Stimulated activated CD4-positive, alpha-beta T cell treated with anti-CD3 and anti-CD28 coated beads, Interleukin-4, amount 100 ng/mL, for 48 hours (primary cell): ENCODE results near the gene AP5Z1.

Experiments
- DNase-seq, 2 donors: peaks; one replicate each; pipeline ENCODE4 v3.0.0-alpha.2; 2020; ENCODE audit warnings: low read depth in 2 of 2

The AP5Z1 gene

DNA sequence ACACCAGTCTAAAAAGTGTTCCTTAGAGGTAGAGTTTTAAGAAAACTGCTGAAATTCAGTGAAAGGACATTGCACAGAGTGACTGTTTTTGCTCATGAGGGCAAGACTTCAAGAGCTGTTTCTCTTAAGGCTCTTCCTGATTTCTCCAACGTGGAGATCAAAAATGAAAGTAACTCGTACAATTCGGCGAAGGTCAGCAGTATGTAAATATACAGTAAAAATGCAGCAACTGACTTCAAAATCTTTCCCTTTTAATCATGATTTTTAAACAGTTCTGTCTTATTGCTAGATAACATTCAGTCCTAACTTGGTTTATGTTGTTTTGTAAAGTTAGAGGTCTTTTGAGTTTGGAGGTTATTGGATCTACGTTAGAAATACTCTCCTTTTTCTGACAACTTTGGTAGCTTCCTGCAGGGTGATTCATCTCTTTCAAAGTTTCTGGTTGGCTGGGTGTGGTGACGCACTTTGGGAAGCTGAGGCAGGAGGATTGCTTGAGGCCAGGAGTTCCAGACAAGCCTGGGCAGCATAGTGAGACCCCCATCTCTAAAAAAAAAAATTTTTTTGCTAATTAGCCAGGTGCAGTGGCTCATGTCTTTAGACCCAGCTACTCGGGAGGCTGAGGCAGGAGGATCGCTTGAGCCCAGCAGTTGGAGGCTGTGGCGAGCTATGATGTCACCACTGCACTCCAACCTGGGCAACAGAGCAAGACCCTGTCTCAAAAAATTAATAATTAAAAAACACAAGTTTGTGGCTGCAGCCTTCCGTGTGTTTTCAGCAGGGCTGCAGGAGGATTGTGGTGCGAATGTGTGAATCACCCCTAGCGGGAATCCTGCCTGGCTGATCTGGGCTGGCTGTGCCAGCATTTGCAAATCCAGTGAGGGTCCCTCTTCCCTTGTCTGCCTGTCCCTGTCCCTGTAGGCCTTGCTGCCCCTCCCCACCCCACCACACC, 29.2 kb upstream of the AP5Z1 start:
- no peak for DNase-seq

DNA sequence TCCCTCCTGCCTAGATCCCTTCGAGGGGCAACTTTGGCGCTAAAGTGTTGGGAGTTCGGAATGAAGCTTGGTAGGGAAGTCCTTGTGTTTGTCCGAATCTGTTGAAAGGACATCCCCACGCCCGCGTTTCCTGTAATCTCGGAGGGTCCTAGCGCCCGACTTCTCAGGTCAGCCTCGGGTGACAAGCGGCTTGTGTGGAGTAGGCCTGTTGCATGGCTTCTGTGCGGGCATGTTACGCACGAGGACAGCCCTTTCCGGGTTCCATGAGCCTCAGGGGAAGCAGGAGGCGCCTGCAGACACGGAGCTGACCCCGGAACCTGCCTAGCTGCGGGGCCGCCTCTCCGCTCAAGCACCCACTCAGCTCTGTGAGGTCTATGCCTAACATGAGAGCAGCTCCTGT, 28.4 kb upstream of the AP5Z1 start:
- DNase-seq, result no peak

DNA sequence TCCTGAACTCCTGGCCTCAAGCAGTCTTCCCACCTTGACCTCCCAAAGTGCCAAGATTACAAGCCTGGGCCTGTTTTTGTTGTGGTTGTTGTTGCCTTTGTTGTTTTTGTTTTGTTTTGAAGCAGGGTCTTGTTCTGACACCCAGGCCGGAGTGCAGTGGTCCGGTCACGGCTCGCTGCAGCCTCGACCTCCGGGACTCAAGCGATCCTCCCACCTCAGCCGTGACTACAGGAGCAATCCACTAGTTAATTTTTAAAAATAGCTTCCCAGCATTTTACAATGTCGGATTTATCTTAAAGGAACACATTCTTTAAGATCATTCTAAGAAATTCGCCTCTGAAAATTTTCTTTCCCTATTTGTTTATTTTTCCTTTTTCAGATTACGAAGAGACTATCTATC, 27.7 kb upstream of the AP5Z1 start:
- no peak for DNase-seq

DNA sequence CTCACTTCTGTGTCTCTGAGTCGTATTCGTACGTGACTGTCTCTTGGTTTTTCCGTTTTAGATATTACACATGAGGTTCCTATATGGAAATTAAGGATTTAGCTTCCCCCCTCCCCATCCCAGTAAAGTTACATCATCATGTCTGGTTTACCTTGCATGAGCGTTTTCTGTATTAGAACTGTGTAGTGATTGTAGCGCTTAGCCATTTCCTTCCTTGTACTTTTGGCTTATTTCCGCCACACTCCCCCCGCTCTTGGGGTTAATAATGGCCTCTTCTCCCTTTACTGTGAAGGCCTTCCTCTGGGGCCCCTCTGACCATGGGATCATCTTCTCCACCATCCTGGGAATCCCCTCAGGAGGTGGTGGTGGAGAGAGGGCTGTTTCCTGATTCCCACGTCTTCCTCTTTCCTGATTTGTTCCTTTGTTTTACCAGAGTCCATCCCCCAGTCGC, 27.2 kb upstream of the AP5Z1 start:
- no peak for DNase-seq

DNA sequence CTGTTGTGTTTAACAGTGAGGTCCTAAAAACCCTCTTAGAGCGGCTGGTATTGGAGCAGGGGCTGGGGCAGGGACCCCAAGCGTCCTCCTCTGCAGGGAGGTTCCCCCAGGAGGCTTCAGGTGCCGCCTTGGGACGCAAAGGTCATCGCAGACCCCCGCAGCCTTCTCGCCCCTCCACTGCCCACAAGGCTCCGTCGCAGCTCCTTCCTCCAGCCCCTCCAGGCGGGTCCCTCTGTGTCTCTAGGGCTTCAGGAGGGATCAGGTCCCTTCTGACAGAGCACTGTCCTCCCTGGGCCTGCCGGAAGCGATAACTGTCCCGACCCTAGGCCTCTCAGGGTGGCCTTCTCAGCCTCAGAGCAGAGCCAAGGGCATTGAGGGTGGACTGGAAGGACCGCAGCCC, 26.1 kb upstream of the AP5Z1 start:
- DNase-seq, result no peak

DNA sequence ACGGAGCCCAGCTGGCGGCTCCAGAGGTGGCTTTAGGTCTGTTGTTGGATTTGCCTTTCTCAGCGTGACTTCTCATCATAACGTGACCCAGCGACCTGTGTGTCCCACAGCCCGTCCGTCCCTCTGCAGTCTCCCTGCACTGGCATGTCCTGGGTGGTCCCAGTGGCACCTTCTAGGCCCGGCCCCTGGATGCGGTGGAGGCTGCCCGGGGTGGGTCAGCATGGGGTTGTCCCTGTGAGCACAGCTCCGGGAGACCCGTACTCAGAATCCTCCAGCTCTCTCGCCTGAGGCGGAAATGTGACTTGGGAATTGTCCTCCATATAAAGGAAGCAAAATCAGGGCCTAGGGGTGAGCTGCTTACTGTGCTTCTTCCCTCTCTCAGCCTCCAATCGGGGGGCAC, 25.6 kb upstream of the AP5Z1 start:
- no peak for DNase-seq

DNA sequence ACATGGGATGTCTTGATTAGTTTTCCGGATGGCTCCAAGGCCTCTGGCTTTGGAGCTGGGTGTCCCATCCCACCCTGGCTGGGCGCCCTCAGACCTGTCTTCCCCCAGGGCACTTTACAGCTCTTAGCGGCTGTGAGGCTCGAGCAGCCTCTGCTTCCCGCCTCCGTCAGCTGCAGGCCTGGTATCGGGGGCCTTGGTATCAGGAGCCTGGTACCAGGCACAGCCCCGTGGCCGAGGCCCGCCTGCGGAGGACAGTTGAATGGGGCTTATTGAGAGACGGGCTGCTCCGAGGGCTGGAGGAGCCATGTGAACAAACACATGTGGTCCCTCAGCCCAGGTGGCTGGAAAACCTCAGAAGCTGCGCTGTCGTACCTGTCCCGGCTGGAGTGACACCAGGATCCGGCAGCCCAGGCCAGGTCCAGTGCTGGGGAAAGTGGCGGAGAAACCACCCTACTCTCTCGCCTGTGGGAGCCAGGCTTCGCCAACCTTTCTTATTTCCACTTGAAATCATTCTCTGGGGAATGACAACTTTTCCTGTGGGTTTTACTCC, 23.9 kb upstream of the AP5Z1 start:
- DNase-seq, result no peak

DNA sequence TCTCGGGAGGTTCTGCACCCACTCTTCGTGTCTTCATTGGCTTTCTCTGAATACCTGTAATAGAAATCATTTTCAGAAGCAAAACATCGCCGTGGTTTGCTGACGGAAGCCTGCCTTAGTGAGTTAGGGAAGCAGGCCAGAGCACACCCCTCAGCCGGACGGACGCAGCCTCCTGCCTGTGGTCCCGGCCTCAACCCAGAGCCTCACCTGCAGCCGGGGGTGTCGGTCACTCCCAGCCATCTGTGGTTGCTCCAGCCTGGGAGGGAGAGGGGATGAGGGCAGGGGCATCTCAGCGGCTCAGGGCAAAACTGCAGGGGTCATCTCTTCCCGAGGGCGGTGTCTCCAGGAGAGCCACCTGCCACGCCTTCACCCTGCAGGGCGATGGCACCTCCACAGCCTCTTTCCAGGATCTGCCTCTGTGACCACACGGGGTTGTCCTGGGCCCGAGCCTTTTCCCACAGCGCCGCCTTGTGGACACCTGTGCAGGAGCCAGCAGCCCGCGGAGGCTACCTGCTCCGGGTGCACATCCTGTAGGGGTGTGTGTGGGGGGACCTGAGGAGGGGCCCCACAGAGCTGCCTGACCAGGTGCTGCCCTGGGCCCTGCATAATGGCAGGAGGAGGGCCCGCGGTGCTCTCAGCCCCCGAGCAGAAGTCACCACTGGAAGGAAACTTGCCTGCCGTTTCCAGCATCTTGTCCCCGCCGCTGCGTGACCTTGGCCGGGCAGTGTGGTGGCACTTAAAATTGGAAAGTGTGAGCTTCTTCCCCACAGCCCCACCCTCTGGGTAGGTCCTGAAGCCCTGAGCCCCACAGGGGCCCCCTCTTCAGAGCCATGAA, 21.6 kb upstream of the AP5Z1 start:
- DNase-seq, result peak; percentile 82 to 88

DNA sequence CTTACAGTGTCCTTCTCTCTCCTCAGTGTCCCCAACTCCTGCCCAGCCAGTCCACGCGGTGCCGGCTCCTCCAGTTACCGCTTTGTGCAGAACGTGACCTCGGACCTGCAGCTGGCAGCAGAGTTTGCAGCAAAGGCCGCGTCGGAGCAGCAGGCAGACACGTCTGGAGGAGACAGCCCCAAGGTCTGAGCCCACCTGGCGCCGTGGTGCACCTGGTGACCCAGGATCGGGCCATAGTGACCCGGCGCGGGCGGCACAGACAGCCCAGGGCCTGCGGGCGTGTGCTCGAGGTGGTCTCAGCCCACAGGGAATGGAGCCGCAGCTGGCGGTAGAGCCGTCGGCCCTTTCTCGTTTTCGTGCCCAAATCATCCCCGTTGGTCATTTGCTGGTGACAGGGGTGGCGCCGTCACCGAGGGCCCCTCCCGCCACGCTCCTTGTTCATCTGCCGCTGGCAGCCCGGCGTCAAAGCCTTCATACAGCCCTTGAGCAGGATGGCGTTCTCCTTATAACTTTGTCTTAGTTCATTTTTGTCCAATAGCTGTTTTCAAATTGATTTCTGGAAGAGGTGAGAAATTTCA, 20.9 kb upstream of the AP5Z1 start:
- DNase-seq, result no peak

DNA sequence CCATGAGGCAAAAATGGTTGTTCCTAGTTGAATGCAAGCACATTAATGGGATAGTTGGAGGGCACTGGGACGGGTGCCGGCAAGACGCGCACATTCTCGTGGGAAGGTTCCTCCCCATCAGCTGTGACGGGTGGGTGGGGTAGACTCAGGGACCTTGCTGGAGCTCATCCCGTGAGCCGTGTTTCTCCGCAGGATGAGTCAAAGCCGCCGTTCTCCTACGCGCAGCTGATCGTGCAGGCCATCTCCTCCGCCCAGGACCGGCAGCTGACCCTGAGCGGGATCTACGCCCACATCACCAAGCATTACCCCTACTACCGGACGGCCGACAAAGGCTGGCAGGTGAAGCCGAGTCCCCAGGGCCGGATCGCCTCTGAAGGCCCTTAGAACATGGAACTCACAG, 20.4 kb upstream of the AP5Z1 start:
- no peak for DNase-seq

DNA sequence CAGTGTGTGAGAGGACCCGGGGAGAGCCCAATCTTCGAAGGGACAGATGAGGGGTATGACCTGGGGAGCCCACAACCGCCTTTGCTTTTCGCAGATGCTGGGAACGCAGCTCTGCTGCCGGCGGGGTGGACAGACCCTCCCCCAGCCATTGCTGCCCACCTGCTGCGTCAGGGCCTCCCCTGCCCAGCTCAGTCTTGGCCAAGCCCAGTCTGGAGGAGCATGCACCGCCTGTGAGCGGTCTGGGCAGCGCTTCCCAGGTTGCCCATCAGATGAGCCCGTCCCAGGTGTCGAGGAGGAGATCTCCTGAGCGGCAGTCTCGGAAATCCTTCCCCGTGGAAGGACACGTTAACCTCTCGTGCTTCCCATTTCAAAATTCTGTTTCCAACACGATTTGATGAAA, 17.3 kb upstream of the AP5Z1 start:
- no peak for DNase-seq

DNA sequence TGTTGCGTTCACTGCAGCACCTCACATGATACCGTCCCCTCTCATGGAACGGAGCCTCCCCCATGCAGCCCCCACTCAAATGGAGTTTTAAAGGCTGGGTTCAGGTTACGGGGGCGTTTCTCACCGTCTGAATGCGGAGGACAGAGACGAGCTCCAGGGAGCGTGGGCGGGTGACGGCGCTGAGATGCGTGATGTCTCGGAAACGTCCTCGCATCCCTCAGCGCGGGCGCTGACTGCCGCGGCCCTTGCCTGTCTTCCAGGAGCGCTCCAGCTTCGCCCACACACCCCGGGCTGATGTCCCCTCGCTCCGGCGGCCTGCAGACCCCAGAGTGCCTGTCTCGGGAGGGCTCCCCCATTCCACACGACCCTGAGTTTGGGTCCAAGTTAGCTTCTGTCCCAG, 16.6 kb upstream of the AP5Z1 start:
- no peak for DNase-seq

DNA sequence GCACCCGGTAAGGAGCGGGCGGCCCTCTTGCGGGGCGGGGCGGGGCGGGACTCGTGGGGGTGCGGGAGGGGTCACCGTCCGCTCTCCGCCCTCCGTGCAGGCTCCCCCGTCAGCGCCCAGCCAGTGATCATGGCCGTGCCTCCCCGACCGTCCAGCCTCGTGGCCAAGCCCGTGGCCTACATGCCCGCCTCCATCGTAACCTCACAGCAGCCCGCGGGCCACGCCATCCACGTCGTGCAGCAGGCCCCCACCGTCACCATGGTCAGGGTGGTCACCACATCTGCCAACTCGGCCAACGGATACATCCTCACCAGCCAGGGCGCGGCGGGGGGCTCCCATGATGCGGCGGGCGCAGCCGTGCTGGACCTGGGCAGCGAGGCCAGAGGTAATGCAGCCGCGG, 16.2 kb upstream of the AP5Z1 start:
- DNase-seq, result no peak

DNA sequence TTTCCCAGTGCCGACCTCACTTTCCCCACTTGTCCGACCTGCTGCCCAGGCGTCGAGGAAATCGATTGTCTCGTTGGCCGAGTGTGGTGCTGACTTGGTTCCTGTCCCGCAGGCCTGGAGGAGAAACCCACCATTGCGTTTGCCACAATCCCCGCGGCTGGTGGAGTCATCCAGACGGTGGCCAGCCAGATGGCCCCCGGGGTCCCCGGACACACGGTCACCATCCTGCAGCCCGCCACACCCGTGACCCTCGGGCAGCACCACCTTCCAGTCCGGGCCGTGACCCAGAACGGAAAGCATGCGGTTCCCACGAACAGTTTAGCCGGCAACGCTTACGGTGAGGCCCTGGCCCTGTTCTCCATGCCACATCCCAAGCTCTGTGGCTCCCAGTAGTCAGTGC, 14.5 kb upstream of the AP5Z1 start:
- DNase-seq, result no peak

DNA sequence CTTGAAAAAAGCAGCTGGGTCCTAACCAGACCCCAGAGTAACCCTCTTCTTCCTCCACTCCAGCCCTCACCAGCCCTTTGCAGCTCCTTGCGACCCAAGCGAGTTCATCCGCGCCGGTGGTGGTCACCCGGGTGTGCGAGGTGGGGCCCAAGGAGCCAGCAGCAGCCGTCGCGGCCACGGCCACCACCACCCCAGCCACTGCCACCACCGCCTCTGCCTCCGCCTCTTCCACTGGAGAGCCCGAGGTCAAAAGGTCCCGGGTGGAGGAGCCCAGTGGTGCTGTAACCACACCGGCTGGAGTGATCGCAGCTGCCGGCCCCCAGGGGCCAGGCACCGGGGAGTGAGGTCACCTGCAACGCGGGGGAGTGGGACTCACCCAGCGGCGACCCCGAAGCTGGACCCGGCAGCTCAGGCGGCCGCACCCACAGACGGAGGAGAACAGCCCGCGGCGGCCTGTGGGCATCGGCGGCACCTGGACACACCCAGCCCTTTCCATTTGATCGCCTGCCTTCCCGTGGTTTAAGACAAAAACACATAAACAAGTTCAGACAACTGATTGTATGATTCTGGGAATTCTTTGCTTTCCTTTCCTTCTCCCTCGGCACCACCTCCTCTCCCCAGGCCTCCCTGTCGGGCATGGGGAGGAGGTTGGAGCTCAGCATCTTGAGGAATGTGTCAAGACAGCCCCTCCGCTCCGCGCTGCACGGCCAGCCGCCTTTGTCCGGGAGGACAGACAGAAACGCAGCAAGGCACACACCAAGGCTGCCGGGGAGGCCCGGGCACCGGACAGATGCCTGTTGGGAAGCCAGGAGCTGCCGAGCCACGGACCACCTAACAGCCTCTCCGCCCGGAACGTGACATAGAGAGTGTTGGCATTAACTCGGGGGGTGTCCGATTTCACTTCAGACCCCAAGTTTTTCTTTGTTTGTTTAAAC, 13.0 kb upstream of the AP5Z1 start:
- no peak for DNase-seq

DNA sequence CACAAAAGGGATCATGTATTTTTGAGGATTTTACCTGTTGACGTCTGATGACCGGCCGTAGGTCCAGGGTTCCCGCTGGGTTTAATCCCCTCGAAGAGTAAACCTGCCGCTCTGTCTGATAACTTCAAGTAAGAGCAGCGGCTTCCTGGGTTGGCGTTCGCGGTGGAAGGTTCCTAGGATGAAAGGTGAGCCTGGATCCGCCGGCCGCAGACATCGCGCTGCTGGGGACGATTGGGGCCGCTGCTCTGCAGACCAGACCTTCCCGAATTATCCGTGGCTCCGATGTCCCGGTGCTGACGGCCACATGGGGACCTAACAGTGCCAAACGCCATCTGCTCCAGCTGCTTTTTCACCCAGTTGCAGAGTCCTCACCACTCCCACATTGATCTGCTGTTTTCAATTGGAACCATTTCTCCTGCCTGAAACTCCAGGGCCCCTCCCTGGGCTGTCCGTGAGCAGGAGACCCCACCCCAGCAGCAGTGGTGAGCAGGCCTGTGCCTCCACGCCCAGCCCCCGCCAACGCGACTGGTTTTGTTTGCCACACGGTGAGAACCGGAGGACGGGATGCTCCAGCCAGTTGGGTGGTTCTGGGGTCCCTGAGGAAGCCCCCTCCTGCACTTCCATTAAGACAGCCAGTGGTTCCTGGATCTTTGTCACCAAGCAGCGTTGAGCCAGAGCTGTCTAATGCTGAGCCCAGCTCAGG, 12.2 kb upstream of the AP5Z1 start:
- DNase-seq, result no peak

DNA sequence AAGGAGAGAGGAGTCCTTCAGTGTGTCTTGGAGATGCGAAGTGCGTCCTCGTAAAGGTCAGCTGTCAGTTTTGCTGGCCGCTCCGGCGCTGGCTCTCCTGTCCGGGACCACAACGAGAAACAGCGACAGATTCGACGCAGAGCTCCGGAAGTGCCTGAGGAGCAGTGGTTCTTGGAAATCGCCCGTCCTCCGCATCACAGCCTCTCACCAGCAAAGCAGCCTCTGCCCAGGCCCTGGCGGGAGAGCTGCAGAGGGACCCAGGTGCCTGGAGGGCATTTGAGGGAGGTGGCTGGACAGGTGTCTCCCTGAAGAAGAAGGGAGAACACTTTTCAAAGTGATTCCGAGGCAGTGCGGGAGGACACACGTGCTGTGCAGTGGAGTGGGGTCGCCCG, 11.6 kb upstream of the AP5Z1 start:
- no peak for DNase-seq

DNA sequence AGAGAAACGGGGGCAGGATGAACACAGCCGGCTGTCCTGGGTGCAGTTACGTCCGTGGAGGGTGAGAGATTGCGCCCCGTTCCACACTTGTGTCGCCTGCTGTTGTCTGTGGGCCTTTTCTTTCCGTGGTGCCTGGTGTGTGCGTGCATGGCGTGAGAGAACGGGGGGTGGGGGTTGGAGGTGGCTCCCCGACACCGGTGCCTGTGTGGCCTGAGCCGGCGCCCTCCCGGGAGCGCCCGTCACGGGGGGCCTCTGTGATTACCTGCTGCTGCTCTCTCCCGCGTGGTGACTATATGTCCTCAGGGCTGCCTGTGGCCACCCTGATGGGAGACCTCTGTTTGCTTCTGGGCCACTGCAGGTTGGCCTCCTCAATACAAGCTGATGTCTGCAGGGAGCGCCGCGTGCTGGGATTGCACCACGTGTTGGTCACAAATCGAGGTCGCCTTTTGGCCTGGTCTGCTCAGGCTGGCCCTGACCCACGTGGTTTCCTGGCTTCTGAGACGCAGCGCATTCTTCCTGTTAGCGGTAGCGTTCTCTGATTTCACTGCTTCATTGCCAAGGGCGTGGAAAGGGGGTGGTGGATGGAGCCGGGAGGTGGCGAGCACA, 10.9 kb upstream of the AP5Z1 start:
- DNase-seq, result no peak

DNA sequence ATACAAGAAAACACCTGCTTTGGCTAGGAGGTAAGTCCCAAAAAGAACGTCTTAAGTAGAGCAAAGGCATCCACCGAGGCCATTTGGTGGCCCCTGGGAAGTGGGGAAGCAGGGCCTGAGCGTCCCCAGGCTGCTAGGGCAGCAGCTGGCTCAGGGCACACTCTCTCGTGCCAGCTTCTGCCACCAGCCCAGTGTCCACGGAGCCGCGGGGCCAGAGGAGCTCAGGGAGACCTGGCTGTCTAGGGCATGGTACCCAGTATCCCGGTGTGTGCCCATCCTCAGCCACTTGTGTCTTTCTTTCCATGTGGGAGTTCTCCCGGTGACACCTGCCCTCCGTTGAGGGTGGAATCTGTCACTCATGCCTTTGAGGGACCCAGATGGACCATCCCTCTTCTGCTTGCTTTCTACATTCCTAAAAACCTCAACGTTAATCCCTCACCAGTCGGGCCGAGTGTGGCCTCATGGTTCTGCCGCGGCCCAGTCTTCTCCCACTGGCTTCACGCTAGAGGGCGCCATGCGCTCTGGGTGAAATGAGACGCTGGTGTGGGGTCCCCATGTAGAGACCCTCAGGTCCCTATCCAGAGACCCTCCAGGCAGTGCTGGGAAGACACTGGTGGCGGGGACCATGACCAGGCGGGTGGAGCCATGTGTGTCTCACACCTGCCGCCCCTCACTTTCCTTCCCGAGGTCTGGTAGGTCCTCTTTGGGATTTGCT, 9.5 kb upstream of the AP5Z1 start:
- no peak for DNase-seq
